ENCODE results near the gene OGA. TPM values are rescaled to one million over a fixed set of nuclear protein-coding genes. Genes with fewer than 3 reads are reported as not detected.

Gene OGA
- total RNA-seq, 1 donor from 2014 or later: 89.4 TPM

DNA sequence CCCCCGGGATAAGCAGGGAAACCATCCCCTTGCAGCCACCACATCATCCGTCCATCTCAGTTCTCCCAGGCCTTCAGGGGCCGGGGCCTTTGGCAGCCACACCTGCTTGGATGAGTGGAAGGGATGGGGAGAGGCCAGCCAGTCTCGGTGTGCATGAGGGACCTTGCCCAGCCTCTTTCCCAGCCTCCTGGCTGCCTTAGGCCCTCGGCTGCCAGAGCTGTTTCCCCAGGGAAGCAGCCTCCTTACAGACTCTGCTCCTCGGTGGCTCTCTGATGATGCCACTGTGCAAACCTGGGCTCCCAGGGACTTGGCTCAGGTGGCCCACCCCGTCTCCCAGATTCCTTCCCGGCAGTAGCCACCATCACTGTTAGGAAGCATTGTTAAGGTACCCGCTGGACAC, 57.0 kb downstream of the OGA start:
- DNase-seq (ENCODE audit: low read depth): no peak

DNA sequence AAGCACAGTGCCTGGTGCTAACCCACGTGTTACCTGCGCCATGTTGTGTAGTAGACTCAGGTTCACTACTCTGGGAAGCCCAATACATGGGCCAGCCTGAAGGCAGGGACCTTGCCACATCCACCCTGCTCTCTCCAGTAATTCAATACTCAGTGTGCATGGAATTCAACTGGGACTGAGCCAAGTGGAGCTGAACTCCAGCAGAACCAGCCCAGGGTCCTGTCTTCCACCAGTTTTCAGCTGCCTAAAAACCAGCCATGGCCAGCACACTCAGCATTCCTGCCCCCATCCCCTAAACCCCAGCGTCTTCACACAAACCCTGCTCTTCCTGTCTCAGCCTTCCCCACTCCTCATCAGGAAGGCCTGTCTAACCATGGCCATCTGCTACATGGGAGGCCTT, 57.7 kb downstream of the OGA start:
- DNase-seq (ENCODE audit: low read depth): no peak

DNA sequence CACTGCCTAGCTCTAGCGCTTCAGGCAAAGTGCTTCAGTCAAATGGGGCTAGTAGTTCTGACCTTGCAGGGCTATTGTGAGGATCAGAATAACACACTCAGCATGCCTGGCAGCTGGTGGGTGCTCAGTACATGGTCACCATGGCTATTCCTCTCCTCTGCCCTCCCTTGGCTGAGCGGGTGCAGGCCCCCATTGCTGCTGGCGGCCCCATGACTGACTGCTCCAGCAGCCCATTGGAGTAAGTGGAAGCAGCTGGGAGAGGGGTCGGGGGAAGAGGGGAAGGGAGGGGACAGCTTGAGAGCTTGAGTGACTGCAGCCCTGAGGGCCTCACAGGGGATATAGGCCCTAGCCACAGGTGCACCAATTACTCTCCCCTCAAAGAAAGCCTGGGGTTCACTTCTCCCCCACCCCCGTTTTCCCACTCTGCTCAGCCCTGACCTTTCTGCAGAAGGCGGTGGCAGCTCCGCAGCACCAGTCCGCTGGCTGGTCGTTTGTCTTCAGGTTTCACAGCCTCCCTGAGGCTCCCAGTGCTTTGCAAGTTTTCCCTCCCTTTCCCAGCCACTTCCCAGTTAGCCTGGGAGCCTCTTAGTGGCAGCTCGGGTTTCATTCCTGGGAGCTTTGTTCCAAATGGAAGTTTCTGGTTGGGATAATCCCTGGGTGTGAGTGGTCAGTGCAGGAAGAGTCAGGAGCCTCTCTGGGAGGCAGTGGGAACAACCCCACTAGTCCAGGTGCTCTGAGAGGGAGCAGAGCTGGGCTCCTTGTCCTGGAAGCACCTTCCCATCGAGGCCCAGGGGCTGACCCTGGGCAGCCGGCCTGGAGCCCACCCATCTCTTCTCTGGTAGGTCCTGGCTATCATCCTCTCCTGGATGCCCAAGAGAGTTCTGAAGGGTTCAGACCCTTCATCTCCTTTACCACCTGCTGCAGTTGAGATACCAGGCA, 58.7 kb downstream of the OGA start:
- DNase-seq (ENCODE audit: low read depth): no peak

DNA sequence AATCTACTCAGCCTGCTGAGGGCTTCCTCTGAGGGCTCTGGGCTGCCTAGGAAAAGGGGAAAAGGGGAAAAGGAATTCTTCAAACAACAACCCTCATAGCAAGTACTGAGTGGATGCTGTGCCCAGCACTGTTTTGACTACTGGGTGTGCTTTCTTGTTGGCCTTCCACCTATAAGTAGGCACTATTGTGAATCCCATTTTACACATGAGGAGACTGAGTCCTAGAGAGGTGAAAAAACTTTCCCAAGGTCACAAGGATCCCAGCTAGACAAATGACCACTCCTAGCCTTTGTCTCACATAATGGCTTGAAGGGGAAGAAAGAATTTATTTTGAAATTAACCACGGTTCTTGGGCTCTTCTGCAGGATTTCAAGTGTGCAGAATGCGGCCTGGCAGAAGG, 59.4 kb downstream of the OGA start:
- no peak for DNase-seq (ENCODE audit: low read depth)

DNA sequence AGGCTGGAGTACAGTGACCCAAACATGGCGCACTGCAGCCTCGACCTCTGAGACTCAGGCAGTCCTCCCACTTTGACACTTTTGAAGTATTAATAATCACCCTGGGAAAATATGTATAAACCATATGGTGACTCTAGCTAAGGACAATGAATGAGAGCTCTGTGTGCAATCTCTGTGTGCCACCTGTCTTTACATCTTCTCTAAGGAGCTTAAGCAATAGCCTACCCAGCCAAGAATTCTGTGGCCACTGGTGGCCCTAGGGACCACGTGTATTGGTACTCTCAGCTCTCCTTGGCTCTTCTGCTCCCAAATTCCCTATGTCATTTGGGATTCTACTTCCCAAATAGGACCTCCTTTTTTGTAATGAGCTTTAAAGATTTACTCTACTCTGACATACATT, 66.0 kb downstream of the OGA start:
- no peak for DNase-seq (ENCODE audit: low read depth)

DNA sequence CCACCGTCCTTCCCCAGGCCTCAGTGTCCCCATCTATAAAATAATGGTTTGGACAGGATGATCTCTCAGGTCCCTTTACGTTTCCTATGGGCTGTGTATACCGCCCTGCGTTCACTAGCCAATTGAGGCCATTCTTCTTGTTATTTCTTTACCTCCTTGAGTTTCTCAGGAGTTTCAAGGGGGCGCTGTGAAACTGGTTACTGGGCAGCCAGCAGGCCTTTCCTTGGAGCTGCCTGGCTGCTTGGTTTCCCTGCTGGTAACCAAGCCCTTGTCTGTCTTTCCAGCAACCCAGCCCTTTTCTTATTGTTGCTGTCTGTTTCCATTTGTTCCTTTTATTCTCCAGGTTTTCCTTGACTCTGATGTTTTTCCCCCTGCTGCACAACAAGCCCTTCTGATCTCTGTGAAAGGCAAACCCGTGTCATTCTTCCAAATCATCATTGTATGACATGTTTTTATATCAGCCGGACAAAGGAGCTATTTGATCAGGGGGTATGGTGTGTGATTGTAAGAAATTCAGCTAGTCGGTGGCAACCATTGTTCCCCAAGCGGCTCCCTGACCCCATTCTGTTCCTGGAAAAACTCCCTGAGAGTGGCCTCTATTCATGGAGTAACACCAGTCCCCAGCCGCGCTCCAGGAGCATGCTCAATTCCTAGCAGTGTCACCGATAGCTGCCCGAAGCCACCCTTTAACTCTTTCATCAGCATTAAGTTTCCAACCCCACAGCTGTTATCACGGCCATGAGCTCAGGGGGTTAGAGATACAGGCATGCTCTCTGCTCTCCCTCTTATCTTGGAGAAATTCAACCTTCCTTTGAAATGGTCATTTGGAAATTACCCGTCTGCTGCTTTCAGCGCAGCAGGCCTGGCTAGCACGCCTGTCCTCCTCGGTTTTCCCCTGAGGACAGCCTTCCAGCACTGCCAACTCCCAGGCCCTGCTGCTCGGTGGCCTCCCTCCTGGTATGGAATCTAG, 68.9 kb downstream of the OGA start:
- DNase-seq (ENCODE audit: low read depth): no peak

DNA sequence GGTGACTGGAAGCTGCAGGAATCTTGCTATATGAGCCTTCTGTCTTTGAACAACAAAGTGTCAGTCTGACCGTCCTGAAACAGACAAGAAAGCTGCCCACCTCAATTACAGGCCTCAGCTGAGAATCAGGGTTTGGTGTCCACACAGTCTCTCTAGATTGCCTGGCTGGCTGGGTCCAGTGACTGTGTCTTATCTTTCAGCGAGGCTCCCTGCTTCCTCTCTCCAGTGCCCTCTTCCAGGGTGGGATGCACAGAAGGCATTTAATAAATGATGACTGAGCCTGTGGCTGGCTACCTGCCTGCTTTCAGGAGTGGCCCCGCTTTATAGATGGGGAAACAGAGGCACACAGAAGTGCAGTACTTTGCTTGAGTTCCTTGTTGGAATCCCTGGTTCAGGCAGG, 69.7 kb downstream of the OGA start:
- no peak for DNase-seq (ENCODE audit: low read depth)

DNA sequence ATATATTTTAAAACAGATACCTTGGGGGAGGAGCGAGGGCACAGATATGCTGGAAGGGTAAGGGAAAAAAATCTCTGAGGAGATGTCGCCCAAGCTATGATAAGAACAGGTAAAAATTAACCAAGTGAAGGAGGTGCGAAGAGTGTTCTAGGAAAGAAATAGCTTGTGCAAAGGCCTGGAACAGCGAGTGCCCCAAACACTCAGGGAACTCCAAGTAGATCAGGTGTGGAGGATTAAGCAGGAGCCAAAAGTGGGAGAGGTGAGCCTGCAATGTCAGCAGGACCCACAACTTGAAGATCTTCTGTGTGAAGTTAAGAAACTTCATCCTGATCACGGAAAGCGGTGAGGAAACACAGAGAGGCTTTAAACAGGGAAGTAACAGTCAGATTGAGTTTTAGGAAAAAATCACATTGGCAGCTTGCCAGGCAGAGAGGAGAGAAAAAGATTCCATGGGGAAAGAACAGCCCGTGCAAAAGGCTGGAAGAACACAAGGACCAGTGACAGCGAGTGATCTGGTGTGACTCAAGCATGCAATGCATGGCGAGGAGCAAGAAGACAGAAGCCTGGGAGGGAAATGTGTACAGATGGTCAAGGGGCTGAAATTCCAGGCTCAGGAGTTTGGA, 73.1 kb downstream of the OGA start:
- no peak for DNase-seq (ENCODE audit: low read depth)

DNA sequence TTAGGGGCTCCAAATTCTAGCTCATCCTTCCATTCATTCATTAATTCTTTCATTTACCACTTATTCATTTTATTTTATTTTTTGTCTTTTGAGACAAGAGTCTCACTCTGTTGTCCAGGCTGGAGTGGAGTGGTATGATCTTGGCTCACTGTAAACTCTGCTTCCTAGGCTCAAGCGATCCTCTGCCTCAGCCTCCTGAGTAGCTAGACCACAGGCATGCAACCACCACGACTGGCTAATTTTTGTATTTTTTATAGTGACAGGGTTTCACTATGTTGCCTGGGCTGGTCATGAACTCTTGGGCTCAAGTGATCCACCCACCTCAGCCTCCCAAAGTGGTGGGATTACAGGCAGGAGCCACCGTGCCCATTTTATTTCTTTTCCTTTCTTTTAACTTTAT, 74.0 kb downstream of the OGA start:
- peak; percentile 25 for DNase-seq (ENCODE audit: low read depth)

DNA sequence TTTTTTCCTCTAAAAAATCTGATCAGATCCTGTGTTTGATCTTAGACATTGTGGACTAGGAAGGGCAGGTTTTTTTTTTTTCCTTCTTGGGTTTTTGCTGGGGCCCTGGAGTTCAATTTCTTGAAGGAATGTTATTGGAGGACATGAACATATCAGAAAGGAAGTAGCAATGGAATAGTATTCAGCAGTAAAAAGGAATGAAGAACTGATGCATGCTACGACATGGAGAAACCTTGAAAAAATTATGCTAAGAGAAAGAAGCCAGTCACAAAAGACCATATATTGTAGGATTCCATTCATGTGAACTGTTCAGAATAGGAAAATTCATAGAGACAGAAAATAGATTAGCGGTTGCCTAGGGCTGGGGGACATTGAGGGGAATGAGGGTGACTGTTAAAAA, 76.3 kb downstream of the OGA start:
- DNase-seq (ENCODE audit: low read depth): no peak

DNA sequence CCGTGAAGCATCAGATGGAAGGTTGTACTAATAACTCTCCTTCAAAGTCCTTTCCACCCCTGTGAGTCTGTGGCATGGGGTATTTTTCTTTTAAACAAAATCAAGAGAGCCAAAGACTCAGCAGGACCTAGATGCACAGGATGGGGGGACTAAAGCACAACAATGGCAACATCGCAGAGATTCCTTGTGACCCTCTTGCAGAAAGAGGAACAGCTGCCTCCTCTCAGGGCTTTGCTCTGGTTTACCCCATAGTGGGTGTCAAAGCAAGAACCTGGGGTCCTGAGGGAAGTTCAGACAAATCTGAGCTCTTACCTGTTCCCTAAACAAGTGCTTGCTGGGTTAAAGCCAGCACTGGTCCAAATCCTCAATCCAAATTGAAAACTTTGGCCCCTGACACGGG, 81.6 kb downstream of the OGA start:
- DNase-seq (ENCODE audit: low read depth): no peak

Other genes starting within 250 kb of the OGA start
- 15.3 and 16.0 TPM in 2 replicates for gene POLL, start 230.2 kb downstream of the OGA start, total RNA-seq
- gene DPCD, start 230.1 kb downstream of the OGA start, total RNA-seq: 45.3 and 69.0 TPM in 2 replicates
- gene FBXW4, start 123.3 kb downstream of the OGA start, total RNA-seq: 27.7 and 35.1 TPM in 2 replicates
- gene FGF8, start 42.3 kb downstream of the OGA start, total RNA-seq: 0.35 TPM in 1 of 2 replicates, not detected in the other
- gene NPM3, start 35.0 kb downstream of the OGA start, total RNA-seq: 60.9 and 62.4 TPM in 2 replicates
- gene KCNIP2, start 25.4 kb upstream of the OGA start, total RNA-seq: 0.45 and 0.83 TPM in 2 replicates
- 7.4 and 7.6 TPM in 2 replicates for gene ARMH3, start 237.7 kb upstream of the OGA start, total RNA-seq
- gene HPS6, start 246.9 kb upstream of the OGA start, total RNA-seq: 34.2 and 37.8 TPM in 2 replicates